KBM-7 (cell line): ENCODE results near the gene MACROD2.

Experiments
- DNase-seq: peaks from one replicate; pipeline ENCODE4 v3.0.0-alpha.2; 2015
- in situ Hi-C: fragments of 300-500 bp; cut with MboI; formaldehyde crosslinking; loops from 2 replicates; pipeline ENCODE4 v1.14.3; 2020; ENCODE audit warnings: low sequenced_read_pairs, low pct_unique_long_range_greater_than_20kb, mixed read lengths

Gene MACROD2

GRCh38 chr20:14531786-14532185 is 536.5 kb downstream of the MACROD2 start:
- DNase-seq, result no peak
- in situ Hi-C loops, result no loop called here

DNA sequence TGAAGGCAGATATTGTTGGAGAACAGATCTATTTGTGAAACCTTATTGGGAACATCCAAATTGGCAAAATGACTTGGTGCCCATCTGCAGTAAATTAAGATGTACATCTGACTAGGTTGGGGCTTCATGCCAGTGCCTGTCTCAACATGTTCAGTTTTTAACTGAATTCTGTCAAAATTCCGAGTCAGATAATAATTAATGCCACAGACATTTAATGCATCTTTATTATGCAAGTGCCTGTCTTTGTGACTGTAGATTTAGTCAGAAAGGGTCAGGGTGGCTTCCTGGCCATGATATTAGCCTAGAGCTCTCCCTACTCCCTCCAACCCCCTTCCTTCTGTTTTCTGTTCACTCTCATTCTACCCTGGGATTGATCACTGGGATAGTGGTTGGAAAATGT is 541.4 kb downstream of the MACROD2 start:
- in situ Hi-C loops, result no loop called here
- DNase-seq, result no peak

DNA sequence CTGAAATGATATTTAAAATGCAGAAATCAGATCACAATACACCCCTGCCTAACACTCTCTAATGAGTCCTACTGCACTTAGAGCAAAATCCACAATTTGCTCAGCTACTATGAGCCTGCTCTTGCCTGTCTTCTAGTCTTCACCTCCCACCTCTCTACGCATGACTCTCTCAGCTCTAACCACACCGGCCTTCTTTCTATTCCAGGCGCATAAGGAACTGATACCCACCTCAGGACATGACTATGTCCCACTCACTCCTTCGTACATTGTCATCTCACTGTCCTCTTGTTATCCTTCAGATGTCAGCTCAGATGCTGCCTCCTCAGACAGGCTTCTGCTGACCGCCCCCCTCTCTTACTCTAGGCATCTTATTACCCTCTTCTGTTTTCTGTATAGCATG is 543.1 kb downstream of the MACROD2 start:
- in situ Hi-C loops, result no loop called here
- DNase-seq, result no peak

GRCh38 chr20:14543040-14543439 is 547.7 kb downstream of the MACROD2 start:
- DNase-seq, result no peak
- in situ Hi-C loops, result no loop called here

GRCh38 chr20:14544688-14545087 is 549.4 kb downstream of the MACROD2 start:
- in situ Hi-C loops, result no loop called here

GRCh38 chr20:14550655-14551054 is 555.3 kb downstream of the MACROD2 start:
- DNase-seq, result no peak
- in situ Hi-C loops, result no loop called here

More at GRCh38 chr20:14544688-14545087, 549.4 kb downstream of the MACROD2 start:
- no peak for DNase-seq

- no peak for DNase-seq
- in situ Hi-C loops, result no loop called here
Measured at GRCh38 chr20:14553774-14554534, 558.6 kb downstream of the MACROD2 start.

GRCh38 chr20:14555676-14556075 is 560.4 kb downstream of the MACROD2 start:
- DNase-seq, result no peak
- in situ Hi-C loops, result no loop called here

GRCh38 chr20:14556206-14556605 is 560.9 kb downstream of the MACROD2 start:
- no peak for DNase-seq
- in situ Hi-C loops, result no loop called here

DNA sequence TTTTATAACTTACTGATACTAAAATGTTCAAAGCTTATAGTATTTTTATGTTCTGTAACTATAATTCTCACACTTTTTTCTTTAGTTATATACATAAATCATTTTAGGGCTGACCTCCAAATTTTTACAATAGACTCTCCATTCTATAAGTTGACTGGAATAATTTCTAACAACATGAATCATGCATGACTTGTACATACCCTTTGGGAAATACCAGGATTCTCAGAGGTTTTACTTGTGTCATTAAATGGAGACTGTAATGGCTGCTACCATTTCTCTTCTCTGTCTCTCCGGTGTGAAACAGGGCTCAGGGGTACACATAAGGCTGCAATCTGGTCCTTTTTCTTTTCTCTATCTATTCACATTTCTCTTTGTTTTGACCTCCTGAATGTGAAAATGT is 564.3 kb downstream of the MACROD2 start:
- in situ Hi-C loops, result no loop called here
- DNase-seq, result no peak

DNA sequence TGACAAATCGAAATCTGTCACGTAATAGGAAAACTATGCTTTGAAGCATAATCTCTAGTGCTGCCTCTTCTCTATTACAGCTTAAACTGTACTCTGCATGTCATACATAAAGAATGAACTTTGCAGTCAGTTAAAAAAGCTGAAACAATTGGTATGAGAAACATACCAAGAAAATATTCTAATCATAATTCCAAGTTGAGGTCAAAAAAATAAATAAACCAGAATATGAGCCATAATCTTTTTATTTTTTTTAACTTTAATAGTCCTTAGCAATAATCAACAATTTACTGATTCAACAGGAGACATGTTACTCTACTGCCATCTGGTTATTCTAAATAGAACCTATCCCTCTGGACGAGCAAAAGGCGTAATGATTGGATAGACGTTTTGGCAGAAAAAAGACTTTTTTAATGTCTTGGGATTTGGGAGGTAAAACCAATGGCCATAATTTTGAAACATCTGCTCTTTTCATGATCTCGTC is 566.5 kb downstream of the MACROD2 start:
- DNase-seq, result no peak
- in situ Hi-C loops, result no loop called here

DNA sequence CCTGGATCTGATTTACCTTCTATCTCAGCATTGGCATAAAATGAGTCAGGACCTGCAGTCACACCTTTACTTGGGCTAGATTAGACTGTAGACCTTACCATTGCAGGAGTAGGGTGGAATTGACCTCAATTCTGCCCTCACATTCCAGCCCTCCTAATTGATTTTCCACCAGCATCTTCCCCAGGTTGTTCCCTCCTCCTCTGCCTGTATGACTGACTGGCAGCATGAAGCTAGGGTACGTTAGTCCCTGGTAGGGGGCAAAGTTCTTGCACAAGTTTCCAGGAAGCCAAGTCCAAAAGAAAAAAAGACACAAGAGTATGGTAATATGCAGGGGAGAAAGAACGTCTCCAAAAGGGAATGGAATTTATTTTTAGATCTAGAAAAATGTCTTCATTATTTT is 567.7 kb downstream of the MACROD2 start:
- DNase-seq, result no peak
- in situ Hi-C loops, result no loop called here

DNA sequence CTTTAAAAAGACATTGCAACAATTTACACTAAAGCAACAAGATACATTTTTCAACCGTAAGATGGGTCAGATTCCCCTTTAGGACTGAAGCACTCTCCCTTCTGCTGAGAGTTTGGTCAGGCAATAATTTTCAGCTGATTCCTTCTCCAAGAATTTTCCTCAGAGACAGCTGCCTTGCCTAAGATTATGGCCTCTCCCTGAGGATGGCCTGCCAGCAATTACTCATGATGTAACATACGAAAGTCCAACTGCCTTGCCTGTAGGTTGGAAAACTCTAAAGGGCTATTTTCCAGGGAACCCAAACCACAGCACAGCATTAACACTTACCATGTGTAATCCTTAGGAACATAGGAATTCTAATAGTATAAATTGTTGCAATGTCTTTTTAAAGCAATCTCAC is 571.2 kb downstream of the MACROD2 start:
- in situ Hi-C loops, result no loop called here
- DNase-seq, result no peak

- in situ Hi-C loops, result no loop called here
- no peak for DNase-seq
Measured at GRCh38 chr20:14568225-14568624, 572.9 kb downstream of the MACROD2 start.

DNA sequence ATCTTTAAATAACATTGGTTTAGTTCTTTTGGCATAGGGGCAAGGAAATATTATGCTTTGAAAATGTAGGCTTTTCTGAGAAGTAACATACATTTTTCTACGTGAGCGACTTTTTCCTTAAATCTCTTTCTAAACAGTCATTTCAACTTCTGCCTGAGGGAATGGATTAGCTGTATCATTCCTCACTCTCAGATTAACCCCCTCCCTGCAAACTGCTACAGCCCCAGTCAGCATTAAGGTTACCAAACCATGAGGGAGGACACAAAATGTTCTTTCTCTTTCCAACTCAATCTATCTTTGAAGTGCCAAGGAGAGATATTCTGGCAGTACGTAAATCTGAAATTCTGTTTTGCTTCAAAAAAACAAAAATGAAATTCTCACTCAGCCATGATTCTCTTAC is 573.4 kb downstream of the MACROD2 start:
- DNase-seq, result no peak
- in situ Hi-C loops, result no loop called here

GRCh38 chr20:14569641-14570040 is 574.3 kb downstream of the MACROD2 start:
- in situ Hi-C loops, result no loop called here
- no peak for DNase-seq

DNA sequence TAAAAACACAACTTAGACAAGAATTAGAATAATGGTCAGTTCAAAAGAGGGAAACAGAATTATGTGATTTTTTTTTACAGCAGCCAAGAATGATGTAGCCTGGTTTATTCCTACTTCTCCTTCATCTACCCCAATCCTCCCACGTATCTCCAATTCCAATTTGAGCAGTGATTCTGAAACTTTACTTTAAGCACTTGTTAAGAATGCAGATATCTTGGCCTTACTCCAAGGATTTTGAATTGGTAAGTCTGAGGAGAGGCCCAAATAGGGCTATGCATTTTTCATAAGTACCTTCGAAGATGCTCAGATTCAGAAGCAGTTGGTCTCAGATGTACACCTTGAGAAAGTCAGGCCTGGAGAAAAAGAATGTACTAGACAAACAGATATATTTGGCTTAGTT is 575.5 kb downstream of the MACROD2 start:
- in situ Hi-C loops, result no loop called here
- DNase-seq, result no peak

- DNase-seq, result no peak
- in situ Hi-C loops, result no loop called here
Measured at GRCh38 chr20:14573676-14574075, 578.4 kb downstream of the MACROD2 start.

- no peak for DNase-seq
- in situ Hi-C loops, result no loop called here
Measured at GRCh38 chr20:14576196-14576877, 581.0 kb downstream of the MACROD2 start.

GRCh38 chr20:14580418-14581074 is 585.2 kb downstream of the MACROD2 start:
- no peak for DNase-seq
- in situ Hi-C loops, result no loop called here
